GM18867 (cell line): ENCODE results near the gene NOTUM.

Experiments used
- ATAC-seq: cut with Tn5 transposase; IDR thresholded peaks from one replicate; pipeline ENCODE4 v1.9.1; 2021; ENCODE audit warnings: mild to moderate bottlenecking, moderate library complexity; ENCODE audit not compliant: unreplicated experiment

The NOTUM gene

DNA sequence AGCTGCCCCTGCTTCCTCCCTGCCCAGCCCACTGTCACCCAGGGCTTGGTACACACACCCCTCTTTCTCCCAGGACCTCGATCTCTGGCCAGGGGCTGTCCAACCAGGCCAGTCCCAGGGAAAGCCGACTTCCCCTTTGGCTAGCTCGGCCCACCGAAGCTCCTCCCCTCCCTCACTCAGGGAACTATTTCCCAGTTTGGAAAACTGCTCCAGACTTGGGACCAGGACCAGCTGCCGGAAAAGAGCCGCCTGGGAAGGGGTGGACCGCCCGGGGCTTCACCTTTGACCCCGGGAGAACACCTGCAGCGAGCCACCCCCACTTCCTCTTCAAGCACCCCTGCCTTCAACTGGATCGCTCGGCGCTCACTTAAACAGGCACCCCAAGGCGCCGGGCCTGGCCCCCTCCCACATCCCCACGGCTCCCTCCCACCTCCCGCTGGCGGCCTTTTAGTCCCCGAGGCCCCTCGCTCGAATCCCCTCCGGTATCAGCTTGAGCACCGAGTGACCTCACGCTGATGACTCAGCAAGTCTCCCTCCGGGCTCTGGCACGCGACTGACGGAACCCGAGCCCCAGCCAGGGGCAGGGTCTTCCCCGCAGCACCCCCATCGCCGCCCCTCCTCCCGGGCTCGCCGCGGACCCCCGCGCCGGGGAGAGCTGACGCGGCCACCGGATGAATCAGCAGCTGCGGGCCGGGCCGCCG is 34.4 kb downstream of the NOTUM start:
- no peak for ATAC-seq

DNA sequence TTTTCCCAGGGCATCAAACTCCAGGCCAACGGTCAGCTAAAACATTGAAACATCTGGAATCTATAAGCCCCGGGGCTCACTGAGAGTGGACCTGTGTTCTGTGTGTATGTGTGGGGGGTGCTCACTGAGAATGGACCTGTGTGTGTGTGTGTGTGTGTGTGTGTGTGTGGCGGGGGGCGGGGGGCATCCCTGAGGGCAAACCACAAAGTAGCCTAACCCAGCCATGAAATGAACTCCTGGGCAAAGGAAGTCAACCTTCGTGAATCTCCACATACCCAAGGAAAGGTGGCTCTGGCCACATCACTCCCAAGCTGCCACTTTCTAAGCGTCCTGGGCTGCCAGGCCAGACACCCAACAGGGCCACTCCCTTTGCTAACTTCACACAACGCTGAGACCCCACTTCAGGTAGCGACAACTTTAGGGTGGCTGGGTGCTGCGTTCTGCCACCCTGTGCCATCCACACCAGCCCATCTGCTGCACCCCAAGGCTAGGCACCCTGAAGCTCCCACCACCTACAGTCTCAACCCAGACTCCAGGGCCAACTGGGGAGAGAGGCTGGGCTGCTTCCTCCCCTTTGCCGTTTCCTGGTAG is 35.0 kb downstream of the NOTUM start:
- ATAC-seq, result no peak

DNA sequence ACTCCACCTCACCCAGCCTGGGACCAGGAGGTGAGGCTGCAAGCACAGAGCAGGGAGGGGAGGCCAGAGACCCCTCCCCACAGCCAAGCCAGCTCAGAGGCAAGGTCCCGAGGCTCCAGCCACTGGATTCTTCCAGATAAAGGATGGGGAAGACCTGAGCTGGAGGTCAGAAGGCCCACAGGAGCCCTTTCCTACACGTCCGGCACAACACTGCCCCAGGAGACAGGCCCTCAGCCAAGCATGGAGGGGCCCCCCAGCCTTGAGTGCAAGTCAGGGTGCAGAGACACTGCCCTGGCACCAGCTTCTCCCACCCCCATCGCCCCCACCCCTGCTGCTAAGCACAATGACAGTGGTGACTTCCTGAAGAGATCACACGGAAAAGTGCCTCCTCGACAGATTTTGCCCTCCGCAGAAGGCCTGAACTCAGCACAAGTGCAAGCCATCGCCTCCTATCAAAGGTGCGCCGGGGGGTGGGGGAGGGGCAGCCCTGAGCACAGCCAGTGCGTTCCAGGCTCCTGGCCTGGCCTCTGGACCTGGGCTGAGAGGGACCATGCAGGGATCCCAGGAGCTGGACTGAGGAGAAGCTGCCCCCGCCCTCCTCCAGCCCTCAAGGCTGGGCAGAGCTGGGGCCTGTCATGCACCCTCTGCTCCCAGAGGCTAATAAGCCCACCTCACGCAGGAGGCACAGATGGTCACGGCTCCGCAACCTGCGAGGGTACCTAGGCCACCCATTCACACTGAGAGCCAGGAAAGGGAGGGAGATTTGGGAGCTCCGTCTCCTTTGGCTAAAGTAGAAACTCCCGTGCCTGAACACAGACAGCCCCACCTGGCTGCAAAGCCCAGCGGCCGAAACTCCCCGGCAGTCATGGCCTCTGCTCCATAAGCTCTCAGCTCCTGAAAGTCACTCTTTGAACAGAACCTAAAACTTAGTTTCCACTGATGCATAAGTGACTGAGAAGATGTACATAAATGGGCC is 36.1 kb downstream of the NOTUM start:
- ATAC-seq, result no peak

DNA sequence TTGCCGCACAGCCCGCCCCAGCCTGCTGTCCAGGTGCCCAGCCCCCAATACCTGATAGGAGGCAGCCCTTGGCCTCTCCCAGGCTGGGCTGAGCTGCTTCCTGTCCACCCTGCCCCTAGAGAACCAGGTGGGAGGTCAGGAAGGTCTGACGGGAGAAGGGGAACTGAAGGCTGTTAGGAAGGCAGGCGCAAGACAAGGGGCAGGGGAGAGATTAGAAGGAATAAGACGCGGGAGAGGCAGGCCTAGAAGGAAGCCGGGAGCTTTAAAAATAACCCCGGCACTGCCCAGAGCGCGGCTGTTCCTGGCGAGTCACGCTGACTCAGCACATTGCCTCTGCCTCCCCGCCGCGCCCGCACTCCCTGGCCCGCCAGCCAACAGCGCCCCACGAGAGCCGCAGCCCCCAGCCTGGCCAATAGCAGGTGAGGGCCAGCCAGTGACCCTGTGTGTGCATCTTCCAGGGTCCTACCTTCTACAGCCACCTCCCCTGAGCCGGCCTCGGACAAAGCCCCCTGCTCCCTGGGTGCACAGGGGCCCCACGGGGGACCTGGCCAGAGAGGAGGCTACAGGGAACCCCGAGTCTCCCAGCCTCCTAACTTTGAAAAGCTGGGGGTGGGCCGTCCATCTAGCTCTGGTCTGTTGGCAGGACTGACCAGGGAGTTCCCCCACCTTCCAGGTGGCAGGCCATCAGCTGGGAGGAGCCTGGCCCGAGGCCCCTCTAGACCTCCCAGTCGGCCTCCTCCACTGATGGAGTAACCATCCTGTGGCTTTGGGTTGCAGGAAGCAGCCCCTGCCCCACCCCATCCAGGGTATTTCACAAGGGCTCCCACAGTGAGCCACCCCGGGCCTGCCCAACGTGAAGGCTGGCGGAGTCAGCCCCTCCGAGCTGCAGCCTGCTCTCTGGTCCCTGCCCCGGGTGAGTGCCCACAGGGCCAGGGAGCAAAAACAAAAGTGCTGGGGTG is 37.4 kb downstream of the NOTUM start:
- ATAC-seq, result no peak

DNA sequence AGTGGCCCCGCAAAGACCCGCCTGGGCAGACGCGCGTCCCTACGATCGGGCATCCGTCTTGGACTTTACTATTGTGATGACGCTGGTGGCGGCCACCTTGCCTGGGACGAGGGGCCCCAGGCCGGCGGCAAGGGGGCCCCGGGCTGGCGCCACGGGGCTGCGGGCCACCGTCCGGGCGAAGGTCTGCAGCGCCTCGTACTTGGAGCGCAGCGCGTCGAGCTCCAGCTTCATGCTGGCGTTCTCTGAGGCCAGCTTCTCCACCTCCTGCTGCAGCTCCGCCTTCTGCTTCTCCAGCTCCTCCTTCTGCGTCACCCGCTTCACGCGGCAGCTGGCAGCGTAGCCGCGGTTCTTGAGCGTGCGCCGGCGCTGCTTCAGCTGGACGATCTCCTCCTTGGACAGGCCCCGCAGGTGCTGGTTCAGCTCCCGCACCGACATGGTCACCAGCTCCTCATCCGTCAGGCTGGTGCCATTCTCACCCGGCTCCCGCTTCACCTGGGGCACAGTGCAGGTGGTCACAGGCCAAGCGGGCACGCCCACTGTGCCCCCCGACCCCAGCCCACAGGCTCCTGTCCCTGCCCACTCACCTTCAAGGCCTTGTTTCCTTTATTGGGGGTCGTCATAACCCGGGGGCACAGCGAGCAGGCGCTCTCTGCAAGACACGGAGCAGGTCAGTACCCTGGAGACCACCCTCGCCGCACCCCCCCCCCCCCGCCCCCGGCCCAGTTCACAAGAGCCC is 38.3 kb downstream of the NOTUM start:
- no peak for ATAC-seq

DNA sequence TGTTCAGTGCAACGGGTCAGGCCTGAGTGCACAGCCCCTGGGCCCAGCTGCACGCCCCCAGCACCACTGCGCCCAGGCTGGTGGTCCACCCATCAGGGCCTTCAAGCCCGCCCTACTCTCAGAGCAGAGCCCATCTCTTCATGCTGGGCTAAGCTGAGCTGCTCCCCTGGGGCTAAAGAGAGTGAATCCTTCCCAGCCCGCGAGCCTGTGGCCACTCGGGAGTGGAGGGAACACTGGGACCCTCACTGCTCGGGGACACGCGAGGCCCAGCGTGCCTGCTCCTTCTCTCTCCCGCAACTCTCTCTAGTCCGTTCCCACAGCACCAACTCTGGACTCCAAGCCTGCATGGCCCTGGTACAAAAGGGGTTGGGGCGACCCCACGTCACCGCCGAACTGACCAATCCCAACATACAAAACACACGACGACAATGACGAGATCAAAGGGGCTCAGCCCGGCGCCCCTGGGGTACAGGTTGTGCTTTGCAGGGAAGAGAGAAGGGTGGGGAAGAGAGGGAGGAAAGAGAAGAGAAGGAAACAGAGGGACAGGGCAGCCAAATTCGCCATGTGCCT is 38.9 kb downstream of the NOTUM start:
- ATAC-seq, result no peak

DNA sequence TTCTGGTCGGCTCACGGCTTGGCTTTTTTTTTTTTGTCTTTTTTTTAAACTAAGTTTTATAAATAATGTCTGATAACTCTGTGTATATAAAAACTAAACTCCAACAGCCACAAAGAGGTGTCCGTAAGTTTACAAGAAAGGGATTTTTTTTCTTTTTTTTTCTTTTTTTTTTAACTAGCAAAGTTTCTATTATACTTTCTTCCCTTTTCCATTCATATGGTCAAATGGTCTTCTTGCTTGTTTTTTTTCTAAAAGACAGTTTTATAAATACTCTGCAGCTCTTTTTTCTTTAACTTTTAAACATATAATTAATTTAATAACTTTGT is 39.5 kb downstream of the NOTUM start:
- no peak for ATAC-seq

DNA sequence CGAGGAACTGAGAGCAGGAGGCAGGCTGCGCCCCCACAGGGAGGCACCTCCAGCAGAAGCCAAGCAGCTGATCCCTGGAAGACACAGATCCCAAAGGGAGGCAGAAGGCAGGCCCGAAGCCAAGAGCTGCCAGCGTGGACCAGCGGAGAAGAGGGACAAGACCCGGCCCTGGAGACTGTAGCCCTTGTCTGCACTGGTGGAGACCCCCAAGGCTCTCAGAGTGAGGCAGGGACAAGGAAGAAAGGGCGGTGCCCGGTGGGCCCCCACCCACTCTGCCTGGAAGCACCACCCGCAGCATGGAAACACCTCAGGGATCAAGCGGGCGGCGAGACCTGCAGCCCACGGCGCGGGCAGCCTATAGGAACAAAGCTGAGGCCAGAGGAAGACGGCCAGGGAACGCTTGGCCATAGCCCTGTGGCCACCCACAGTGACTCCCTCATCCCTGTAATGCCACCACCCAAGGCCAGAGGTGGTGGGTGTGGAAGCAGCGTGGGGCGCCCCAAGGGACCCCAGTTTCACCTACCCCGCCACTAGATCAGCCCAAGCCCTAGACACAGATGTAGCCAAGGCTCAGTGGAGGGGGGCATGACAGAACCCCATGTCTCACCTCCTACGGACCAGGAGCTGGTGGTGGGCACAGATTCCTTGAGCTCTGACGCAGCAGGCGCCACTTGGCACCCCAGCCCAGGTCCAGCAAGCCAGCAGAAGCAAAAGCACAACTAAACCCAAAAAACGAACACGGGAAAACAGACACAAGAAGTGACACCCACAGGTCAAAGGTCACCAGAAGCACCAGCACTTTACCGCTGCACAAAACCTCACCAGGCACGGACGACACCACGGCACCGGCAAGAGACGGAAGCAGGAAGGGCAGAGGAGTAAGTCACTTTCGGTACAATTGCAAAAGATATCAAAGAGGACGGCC is 40.1 kb downstream of the NOTUM start:
- ATAC-seq, result no peak

DNA sequence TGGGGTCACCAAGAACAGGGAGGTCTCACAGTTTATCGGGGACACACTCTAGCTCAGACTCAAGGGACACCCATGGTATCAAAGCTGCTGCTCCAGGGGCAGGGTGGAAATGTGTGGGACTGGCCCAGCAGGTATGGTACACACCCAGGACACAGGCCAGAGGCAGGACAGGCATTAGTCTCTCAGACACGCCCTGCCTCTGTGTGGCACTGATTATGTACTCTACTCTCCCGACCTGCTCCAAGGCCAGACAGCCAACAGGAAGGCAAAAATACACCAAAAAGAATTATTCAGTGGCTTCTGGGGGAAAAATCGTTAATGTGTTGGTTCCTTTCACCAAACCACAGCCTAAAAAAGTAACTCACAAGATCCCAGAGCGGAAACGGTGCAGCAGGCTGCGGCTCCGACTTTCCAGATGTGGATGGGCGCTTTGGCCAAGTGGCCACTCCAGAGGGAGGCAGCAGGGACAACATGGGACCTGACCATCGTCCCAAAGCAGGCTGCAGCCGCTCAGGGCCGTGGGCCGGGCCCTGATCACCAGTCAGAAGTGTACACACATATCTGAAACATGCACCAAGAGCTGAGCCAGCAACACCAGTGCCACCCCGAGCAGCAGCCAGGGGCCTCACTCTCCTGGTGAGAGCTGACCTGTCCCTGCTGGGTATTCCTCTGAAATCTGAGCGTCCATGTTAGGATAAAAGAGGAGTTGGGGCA is 42.0 kb downstream of the NOTUM start:
- no peak for ATAC-seq

DNA sequence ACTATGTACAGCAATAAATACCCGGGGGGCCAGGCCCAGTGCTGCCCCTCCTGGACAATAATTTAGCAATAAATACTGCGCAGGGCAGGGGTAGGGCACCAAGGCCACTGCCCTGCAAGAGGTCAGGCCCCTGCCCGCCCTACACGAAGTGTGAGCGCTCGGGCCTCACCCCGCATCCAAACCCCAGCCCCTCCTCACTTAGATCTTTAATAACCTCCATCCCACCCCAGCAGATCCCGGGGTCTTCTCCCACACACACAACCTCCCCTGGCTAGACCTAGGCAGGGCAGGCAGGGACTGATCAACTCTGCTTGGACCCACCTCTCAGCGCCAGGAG is 42.7 kb downstream of the NOTUM start:
- peak; percentile 22 for ATAC-seq

DNA sequence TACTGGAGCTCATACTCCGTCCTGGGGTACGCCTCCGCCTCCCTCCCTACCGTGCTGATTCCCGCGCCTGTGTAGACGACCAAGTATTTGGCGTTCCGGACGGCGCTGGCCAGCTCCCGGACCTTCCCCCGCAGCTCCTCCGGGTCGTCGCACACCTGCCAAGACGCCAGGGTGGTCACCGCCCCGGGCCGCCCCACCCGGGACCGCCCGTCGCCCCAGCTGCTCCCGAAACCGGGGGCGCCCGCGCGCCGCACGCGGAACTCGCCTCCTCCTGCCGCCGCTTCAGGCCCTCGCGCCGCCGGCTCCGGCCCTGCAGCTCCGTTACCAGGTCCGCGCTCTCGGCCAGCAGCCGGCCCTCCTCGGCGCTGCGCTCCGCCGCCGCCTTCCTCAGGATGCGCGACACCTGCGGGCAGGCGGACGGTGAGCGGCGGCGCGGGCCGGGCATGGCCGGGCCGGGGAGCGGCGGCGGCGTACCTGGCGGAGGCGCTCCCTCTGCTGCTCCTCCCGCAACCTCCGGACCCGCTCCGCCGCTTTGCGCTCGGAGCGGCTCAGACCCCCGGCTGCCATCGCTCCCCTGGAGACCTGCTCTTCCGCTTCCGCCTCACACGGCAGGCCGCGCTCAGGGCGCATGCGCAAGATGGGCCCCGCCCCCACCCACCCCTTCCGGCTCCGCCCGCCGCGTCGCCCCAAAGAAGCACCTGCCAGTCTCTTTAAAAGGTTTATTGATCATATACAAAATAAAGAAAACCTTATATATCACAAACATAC is 43.2 kb downstream of the NOTUM start, which contains the start of gene SIRT7:
SIRT7 (minus strand) TSS at position 612 of the 768 bp plus-strand sequence; CDS start at position 567, 45 bp downstream.
- peak; percentile 53 for ATAC-seq

DNA sequence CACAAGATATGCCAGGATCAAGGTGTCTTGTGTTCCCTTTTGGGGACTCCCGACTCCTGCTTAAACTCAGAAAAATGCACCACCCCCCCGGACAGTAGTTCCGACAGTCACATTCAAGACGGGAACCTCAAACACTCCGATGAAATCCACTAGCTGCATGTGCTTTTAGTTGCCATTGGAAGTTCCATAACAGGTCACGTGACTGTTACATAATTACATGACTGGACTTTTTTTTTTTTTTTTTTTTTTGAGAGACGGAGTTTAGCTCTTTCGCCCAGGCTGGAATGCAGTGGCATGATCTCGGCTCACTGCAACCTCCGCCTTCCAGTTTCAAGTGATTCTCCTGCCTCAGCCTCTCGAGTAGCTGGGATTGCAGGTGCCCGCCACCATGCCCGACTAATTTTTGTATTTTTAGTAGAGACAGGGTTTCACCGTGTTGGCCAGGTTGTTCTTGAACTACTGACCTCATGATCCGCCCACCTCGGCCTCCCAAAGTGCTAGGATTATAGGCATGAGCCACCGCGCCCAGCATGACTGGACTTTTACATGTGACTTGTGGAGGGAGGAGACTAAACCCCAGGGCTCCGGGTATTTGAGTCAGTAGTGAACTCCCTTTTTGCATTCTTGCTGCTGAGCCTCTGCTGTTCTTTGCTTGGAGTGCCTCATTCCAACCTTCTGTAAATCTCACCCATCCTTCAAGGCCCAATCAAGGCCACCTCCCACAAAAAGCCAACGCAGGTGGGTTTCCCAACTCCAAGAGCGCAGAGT is 44.6 kb downstream of the NOTUM start:
- ATAC-seq, result no peak

DNA sequence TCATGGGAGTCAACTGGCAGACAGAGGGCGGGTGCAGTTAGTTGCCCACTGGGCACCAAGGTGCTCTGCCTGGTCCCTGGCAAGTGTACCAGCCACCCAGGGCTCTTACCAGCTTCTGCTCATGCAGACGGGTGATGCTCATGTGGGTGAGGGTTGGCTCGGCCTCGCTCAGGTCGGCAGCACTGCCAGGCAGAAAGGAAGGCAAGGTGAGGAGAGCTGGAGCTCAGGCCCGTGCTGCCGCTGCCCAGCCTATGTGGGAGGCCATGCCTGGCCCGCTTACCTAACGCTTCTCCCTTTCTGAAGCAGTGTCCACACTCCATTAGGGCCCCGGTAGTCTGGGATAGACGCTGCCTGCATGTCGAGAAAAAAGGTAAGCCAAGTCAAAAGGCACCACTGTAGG is 45.7 kb downstream of the NOTUM start:
- no peak for ATAC-seq

DNA sequence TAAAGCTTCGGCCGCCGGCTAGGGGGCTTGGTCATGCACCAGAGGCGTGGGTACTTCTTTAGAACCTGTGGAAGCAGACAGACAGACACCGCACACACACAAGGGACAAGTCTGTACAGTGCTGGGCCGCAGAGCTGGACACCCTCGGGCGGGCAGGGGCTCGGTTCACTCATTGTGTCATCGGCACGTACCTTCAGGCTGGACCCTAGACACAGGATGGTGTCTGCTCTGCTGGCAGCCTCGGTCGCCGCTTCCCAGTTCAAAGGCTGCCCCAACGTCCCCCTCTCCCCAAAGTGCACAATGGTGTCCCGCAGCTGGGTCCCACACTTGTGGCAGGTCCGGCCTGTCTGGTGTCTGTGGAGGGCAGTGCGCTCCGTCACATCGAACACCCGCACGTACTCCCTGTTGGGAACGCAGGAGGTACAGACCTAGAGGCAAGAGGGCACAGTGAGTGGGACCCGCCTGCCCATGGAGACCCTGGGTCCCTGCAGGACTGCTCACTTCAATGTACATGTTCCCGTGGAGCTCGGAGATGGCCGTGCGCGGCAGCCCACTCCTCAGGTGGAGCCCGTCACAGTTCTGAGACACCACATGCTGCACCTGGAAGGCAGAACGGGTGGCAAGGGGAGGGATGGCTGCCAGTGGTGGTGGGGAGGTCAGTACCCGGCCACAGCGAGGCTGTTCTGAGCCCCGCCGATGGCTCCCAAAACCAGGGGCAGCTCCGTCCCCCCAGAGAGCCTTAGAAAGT is 46.7 kb downstream of the NOTUM start:
- no peak for ATAC-seq

DNA sequence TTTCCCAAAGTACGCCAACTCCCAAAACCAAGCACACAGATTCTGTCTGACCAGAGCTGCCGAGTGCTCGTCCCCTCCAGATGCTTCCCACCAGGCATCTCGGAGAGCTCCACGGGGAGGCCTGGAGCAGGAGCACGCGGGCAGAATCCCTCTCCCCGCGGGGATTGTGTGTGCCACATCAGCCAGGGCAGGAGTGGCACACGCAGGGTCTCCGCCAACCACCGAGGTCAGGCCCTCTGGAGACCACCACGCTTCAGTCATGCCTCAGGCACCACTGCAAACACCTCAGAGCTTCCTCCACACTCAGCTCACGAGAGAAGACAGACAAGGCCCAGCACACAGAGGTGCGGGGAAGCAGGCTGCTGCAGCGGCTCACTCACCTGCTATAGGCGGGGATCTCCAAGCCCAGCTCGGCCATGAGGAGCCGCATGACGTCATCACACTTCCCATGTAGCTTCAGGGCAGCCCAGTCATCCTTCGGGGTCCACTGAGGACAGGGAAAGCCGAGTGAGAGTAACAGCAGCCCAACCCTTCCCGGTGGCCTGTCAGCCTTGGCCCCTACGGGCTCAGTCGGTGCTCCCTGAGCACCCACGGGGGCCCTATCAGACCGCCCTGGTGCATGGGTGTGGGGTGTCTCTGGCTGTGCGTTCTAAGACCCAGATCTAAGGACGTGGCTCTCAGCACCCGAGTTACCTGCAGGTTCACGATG is 47.4 kb downstream of the NOTUM start:
- no peak for ATAC-seq
